ENCODE results near the gene SCN1A. TPM values are rescaled to one million over a fixed set of nuclear protein-coding genes. Genes with fewer than 3 reads are reported as not detected.

SCN1A gene
- polyA plus RNA-seq, 1 donor (not counting 4 experiments of a cell fraction or from before 2014, with no cell fraction given): not detected

DNA sequence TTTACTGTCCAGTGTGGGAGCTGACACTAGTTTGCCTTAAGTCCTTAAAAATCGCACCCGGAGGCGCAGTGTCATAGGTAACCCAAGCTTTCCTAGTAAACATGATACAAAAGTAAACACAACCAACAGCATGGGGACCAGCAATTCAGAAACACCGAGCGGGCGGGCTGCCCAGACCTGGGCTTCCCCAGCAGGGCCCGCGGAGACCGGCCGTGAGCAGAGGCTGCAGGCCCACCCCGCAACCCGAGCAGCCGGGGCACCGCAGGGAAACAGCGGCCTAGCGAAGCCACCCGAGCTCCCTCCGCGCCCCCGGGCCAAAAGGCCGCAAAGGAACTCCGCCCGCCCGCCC is 174.5 kb downstream of the SCN1A start:
- Histone ChIP-seq H3K4me3 (ENCODE audit: control insufficient read depth in 2 of 3, extremely low read depth in 1 of 3, insufficient read depth in 2 of 3, low read depth in 1 of 3, low read length in 3 of 3) (peak overlapping the region; percentile 65 to 89 (median 78)), H3K27ac (ENCODE audit: control insufficient read depth, insufficient read depth, low read length) (peak overlapping the region; percentile 86), H3K9ac (ENCODE audit: control insufficient read depth, extremely low read depth, insufficient read depth, low read length) (peak overlapping the region; percentile 87), H2AFZ (ENCODE audit: control insufficient read depth, low read length) (peak overlapping the region; percentile 78), H4K20me1 (ENCODE audit: control insufficient read depth, extremely low read depth, insufficient read depth, low read length) (no peaks in the 10 kb centered on the region), H3K4me1 (ENCODE audit: control insufficient read depth, extremely low read depth, insufficient read depth, low read length) (peaks cover 16% of the 10 kb centered on the region), H3K9me1 (ENCODE audit: control insufficient read depth, extremely low read depth, insufficient read depth, low read length) (no peaks in the 10 kb centered on the region), H3K79me2 (ENCODE audit: control insufficient read depth, insufficient read depth, low read length) (peaks cover 16% of the 10 kb centered on the region), H3K4me2 (ENCODE audit: control insufficient read depth, extremely low read depth, insufficient read depth, low read depth, low read length) (peak overlapping the region; percentile 67), H3K9me3 (ENCODE audit: control insufficient read depth, low read depth, low read length) (no peaks in the 10 kb centered on the region), H3K27me3 (ENCODE audit: control insufficient read depth, extremely low read depth, insufficient read depth, low read length) (no peaks in the 10 kb centered on the region), H3K36me3 (ENCODE audit: control insufficient read depth in 2 of 2, extremely low read depth in 1 of 2, insufficient read depth in 2 of 2, low read length in 2 of 2) (no peaks in the 10 kb centered on the region)
- FAIRE-seq (no peak), DNase-seq (ENCODE audit: low read depth, low spot score) (no peak)
- TF ChIP-seq, protein P1, sequence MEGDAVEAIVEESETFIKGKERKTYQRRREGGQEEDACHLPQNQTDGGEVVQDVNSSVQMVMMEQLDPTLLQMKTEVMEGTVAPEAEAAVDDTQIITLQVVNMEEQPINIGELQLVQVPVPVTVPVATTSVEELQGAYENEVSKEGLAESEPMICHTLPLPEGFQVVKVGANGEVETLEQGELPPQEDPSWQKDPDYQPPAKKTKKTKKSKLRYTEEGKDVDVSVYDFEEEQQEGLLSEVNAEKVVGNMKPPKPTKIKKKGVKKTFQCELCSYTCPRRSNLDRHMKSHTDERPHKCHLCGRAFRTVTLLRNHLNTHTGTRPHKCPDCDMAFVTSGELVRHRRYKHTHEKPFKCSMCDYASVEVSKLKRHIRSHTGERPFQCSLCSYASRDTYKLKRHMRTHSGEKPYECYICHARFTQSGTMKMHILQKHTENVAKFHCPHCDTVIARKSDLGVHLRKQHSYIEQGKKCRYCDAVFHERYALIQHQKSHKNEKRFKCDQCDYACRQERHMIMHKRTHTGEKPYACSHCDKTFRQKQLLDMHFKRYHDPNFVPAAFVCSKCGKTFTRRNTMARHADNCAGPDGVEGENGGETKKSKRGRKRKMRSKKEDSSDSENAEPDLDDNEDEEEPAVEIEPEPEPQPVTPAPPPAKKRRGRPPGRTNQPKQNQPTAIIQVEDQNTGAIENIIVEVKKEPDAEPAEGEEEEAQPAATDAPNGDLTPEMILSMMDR (optimal IDR thresholded peaks at IDR 0.05 in 1 of 3, IDR thresholded peaks at IDR 0.05 in 1 of 3, conservative IDR thresholded peaks at IDR 0.05 in 1 of 3; ENCODE audit: extremely low read depth in 1 of 3, insufficient read depth in 2 of 3, low read length in 3 of 3): no peak
- no peak for TF ChIP-seq EZH2 (IDR thresholded peaks at IDR 0.05; ENCODE audit: low read length)
- dilution Hi-C loops (cut with MboI; ENCODE audit: extremely low pct_ligation_motif_present, low sequenced_read_pairs): no loop called here

- TF ChIP-seq, protein P1 (optimal IDR thresholded peaks at IDR 0.05 in 1 of 3, IDR thresholded peaks at IDR 0.05 in 1 of 3, conservative IDR thresholded peaks at IDR 0.05 in 1 of 3; ENCODE audit: extremely low read depth in 1 of 3, insufficient read depth in 2 of 3, low read length in 3 of 3): no peak
- TF ChIP-seq EZH2 (IDR thresholded peaks at IDR 0.05; ENCODE audit: low read length): no peak
- dilution Hi-C loops (cut with MboI; ENCODE audit: extremely low pct_ligation_motif_present, low sequenced_read_pairs): no loop called here
- H3K27me3 ChIP-seq (ENCODE audit: control insufficient read depth, extremely low read depth, insufficient read depth, low read length): no peaks in the 10 kb centered on the region
- peak overlapping the region; percentile 87 for H3K9ac ChIP-seq (ENCODE audit: control insufficient read depth, extremely low read depth, insufficient read depth, low read length)
- peak overlapping the region; percentile 86 for H3K27ac ChIP-seq (ENCODE audit: control insufficient read depth, insufficient read depth, low read length)
- no peaks in the 10 kb centered on the region for H3K9me3 ChIP-seq (ENCODE audit: control insufficient read depth, low read depth, low read length)
- no peaks in the 10 kb centered on the region for H3K36me3 ChIP-seq (ENCODE audit: control insufficient read depth in 2 of 2, extremely low read depth in 1 of 2, insufficient read depth in 2 of 2, low read length in 2 of 2)
- H2AFZ ChIP-seq (ENCODE audit: control insufficient read depth, low read length): peak overlapping the region; percentile 78
- peak overlapping the region; percentile 67 for H3K4me2 ChIP-seq (ENCODE audit: control insufficient read depth, extremely low read depth, insufficient read depth, low read depth, low read length)
- peaks cover 16% of the 10 kb centered on the region for H3K79me2 ChIP-seq (ENCODE audit: control insufficient read depth, insufficient read depth, low read length)
- FAIRE-seq (no peak), DNase-seq (ENCODE audit: low read depth, low spot score) (no peak)
- H3K9me1 ChIP-seq (ENCODE audit: control insufficient read depth, extremely low read depth, insufficient read depth, low read length): no peaks in the 10 kb centered on the region
- peak overlapping the region; percentile 65 to 89 (median 78) for H3K4me3 ChIP-seq (ENCODE audit: control insufficient read depth in 2 of 3, extremely low read depth in 1 of 3, insufficient read depth in 2 of 3, low read depth in 1 of 3, low read length in 3 of 3)
- H3K4me1 ChIP-seq (ENCODE audit: control insufficient read depth, extremely low read depth, insufficient read depth, low read length): peaks cover 16% of the 10 kb centered on the region
- H4K20me1 ChIP-seq (ENCODE audit: control insufficient read depth, extremely low read depth, insufficient read depth, low read length): no peaks in the 10 kb centered on the region
These were observed 175.0 kb downstream of the SCN1A start for GRCh38 chr2:165952741-165953211.
